Endometrium (tissue), 2 donors: ENCODE results near the gene DNAH1.
A peak's percentile ranks its signal among the peaks of the same experiment; 100 is the strongest.
"Not testable (repeated sequence)": the region's sequence is repeated elsewhere in the genome, so short reads cannot be mapped to it uniquely, and the experiment has no call there.

Experiments used
- FAIRE-seq: peaks from 2 replicates; lab custom pipeline; 2012; peaks lifted over from hg19 to GRCh38; lab: Jason Lieb, UNC
- donor health status: control.
- donor health status: control.

Gene DNAH1

GRCh38 chr3:52315977-52316764 lies at the start of gene DNAH1:
TSS of gene DNAH1 (plus strand) at chr3:52316319. CDS start at chr3:52322443, 6,124 bp downstream.
- FAIRE-seq, result no peak

- no peak for FAIRE-seq
Observed at GRCh38 chr3:52268036-52268435, 48.1 kb upstream of the DNAH1 start.

GRCh38 chr3:52269776-52270175 lies 46.3 kb upstream of the DNAH1 start:
- FAIRE-seq, result no peak

- FAIRE-seq, result peak; percentile 85
Observed at GRCh38 chr3:52270252-52270754, 45.8 kb upstream of the DNAH1 start.

- FAIRE-seq, result not testable (repeated sequence)
Observed at GRCh38 chr3:52272172-52272571, 43.9 kb upstream of the DNAH1 start.

- FAIRE-seq, result no peak
Observed at GRCh38 chr3:52272831-52273230, 43.3 kb upstream of the DNAH1 start.

- FAIRE-seq, result not testable (repeated sequence)
Observed at GRCh38 chr3:52274781-52275180, 41.3 kb upstream of the DNAH1 start.

GRCh38 chr3:52277071-52277964 lies 38.8 kb upstream of the DNAH1 start:
- FAIRE-seq, result no peak

- no peak for FAIRE-seq
Observed at GRCh38 chr3:52277972-52278509, 38.1 kb upstream of the DNAH1 start.

- no peak for FAIRE-seq
Observed at GRCh38 chr3:52278510-52279069, 37.5 kb upstream of the DNAH1 start, which contains the start of gene WDR82. TSS of gene WDR82 (minus strand) at chr3:52278649. CDS start at chr3:52278361, 288 bp downstream.

GRCh38 chr3:52279596-52279995 lies 36.5 kb upstream of the DNAH1 start:
- FAIRE-seq, result no peak

- FAIRE-seq, result no peak
Observed at GRCh38 chr3:52280050-52280461, 36.1 kb upstream of the DNAH1 start.

GRCh38 chr3:52281981-52282801 lies 33.9 kb upstream of the DNAH1 start:
- FAIRE-seq, result no peak

GRCh38 chr3:52283306-52283705 lies 32.8 kb upstream of the DNAH1 start:
- no peak for FAIRE-seq

GRCh38 chr3:52284051-52284450 lies 32.1 kb upstream of the DNAH1 start:
- FAIRE-seq, result not testable (repeated sequence)

GRCh38 chr3:52286777-52287110 lies 29.4 kb upstream of the DNAH1 start:
- no peak for FAIRE-seq

- no peak for FAIRE-seq
Observed at GRCh38 chr3:52288674-52289073, 27.4 kb upstream of the DNAH1 start.

- FAIRE-seq, result no peak
Observed at GRCh38 chr3:52289338-52289746, 26.8 kb upstream of the DNAH1 start.

GRCh38 chr3:52289747-52290595 lies 26.1 kb upstream of the DNAH1 start:
- FAIRE-seq, result no peak
